ENCODE results near the gene NARF. TPM values are rescaled to one million over a fixed set of nuclear protein-coding genes. Genes with fewer than 3 reads are reported as not detected.
A peak's percentile ranks its signal among the peaks of the same experiment; 100 is the strongest.
"Not testable (repeated sequence)": the region's sequence is repeated elsewhere in the genome, so short reads cannot be mapped to it uniquely, and the experiment has no call there.

NARF gene
- total RNA-seq: 100 to 1,000 TPM in 1 of 5 experiments, 10 to 100 TPM in 4; 59.8 to 188 (median 67.1) TPM
- 100 to 1,000 TPM; 102 to 103 TPM for polyA plus RNA-seq
- total RNA-seq: 57.9 reads per million, percentile 74 among the genes with 10 or more reads in this experiment

- POLR2A ChIA-PET: interaction anchor here (0.5 to 3.7 kb wide), 16 partner anchors 10 to 906 kb away, joined by 3 to 38 read pairs (median 4); partner anchors contain the start of genes FAAP100, FOXK2, HEXD and OGFOD3
- Histone ChIP-seq H3K9me3 (ENCODE audit: control insufficient read depth in 2 of 3, low read length in 3 of 3) (no peaks in the 10 kb centered on the region), H3K27me3 (ENCODE audit: control insufficient read depth in 2 of 2, insufficient read depth in 2 of 2, low read length in 2 of 2) (no peaks in the 10 kb centered on the region), H3K4me3 (ENCODE audit: low read length) (peak within 1 kb of the TSS; percentile 75), H3K36me3 (ENCODE audit: control insufficient read depth in 2 of 3, insufficient read depth in 3 of 3, low read length in 3 of 3) (peaks cover 7 to 21% (median 15%) of the 10 kb centered on the region in 3 experiments), H3K27ac (ENCODE audit: low read depth, low read length) (peak within 1 kb of the TSS; percentile 97), H3K4me1 (ENCODE audit: control insufficient read depth in 2 of 2, insufficient read depth in 2 of 2, low read length in 2 of 2) (peaks cover 20% of the 10 kb centered on the region in 2 donors)
- CTCF ChIA-PET: no interaction called here
- peak; percentile 89 to 97 (median 97) for DNase-seq
- Mint-ChIP-seq H3K36me3 (peaks cover 0 to 31% (median 11%) of the 10 kb centered on the region in 5 donors), H3K27ac (peak within 1 kb of the TSS; percentile 96 to 99 (median 98)), H3K4me1 (peaks cover 22 to 48% (median 30%) of the 10 kb centered on the region in 7 donors), H3K27me3 (no peaks in the 10 kb centered on the region), H3K9me3 (peaks cover 0 to 2% (median 0%) of the 10 kb centered on the region in 11 donors), H3K4me3 (peak within 1 kb of the TSS; percentile 85 to 94 (median 88))
- peak; percentile 98 for ATAC-seq
- intact Hi-C loops (cut with micrococcal nuclease): loop anchor here (1.0 to 10.0 kb wide), 15 partner anchors 8 to 598 kb away; partner anchors contain the start of genes CYBC1 (in 2 of the 2), FOXK2 (in 2 of the 2), HEXD (in 2 of the 2) and OGFOD3 (in 2 of the 2)
These were observed at the start of gene NARF for GRCh38 chr17:82458179-82458884. NARF (plus strand) TSS chr17:82458741; CDS start chr17:82458804, 63 bp downstream.

GRCh38 chr17:82408938-82409318 is 49.6 kb upstream of the NARF start:
- Mint-ChIP-seq H3K27me3 (no peaks in the 10 kb centered on the region), H3K27ac (no peak overlapping the region), H3K4me3 (no peak overlapping the region), H3K36me3 (peaks cover 0 to 31% (median 4%) of the 10 kb centered on the region in 5 donors), H3K9me3 (no peaks in the 10 kb centered on the region), H3K4me1 (peaks cover 0 to 10% (median 5%) of the 10 kb centered on the region in 7 donors)
- Histone ChIP-seq H3K4me3 (ENCODE audit: low read length) (no peak overlapping the region), H3K4me1 (ENCODE audit: control insufficient read depth in 2 of 2, insufficient read depth in 2 of 2, low read length in 2 of 2) (no peaks in the 10 kb centered on the region), H3K9me3 (ENCODE audit: control insufficient read depth in 2 of 3, low read length in 3 of 3) (no peaks in the 10 kb centered on the region), H3K27ac (ENCODE audit: low read depth, low read length) (no peak overlapping the region), H3K36me3 (ENCODE audit: control insufficient read depth in 2 of 3, insufficient read depth in 3 of 3, low read length in 3 of 3) (peaks cover 0 to 42% (median 2%) of the 10 kb centered on the region in 3 experiments), H3K27me3 (ENCODE audit: control insufficient read depth in 2 of 2, insufficient read depth in 2 of 2, low read length in 2 of 2) (no peaks in the 10 kb centered on the region)
- no peak for DNase-seq
- CTCF ChIA-PET: no interaction called here
- ATAC-seq: no peak
- intact Hi-C loops (cut with micrococcal nuclease): no loop called here
- POLR2A ChIA-PET: no interaction called here

GRCh38 chr17:82410014-82410716 is 48.4 kb upstream of the NARF start:
- H3K27me3 Mint-ChIP-seq: no peaks in the 10 kb centered on the region
- no peak for DNase-seq
- CTCF ChIA-PET: interaction anchor here (0.7 kb wide), 1 partner anchor 1308 kb away, joined by 3 read pairs; no protein-coding TSS in a partner anchor
- Histone ChIP-seq H3K27ac (ENCODE audit: low read depth, low read length) (no peak overlapping the region), H3K36me3 (ENCODE audit: control insufficient read depth in 2 of 3, insufficient read depth in 3 of 3, low read length in 3 of 3) (peaks cover 0 to 38% (median 0%) of the 10 kb centered on the region in 3 experiments), H3K4me3 (ENCODE audit: low read length) (no peak overlapping the region), H3K27me3 (ENCODE audit: control insufficient read depth in 2 of 2, insufficient read depth in 2 of 2, low read length in 2 of 2) (no peaks in the 10 kb centered on the region), H3K9me3 (ENCODE audit: control insufficient read depth in 2 of 3, low read length in 3 of 3) (no peaks in the 10 kb centered on the region), H3K4me1 (ENCODE audit: control insufficient read depth in 2 of 2, insufficient read depth in 2 of 2, low read length in 2 of 2) (peaks cover 0 to 8% of the 10 kb centered on the region in 2 donors)
- H3K4me1 Mint-ChIP-seq: peaks cover 10 to 20% (median 15%) of the 10 kb centered on the region in 7 donors
- ATAC-seq: no peak
- H3K4me3 Mint-ChIP-seq: no peak overlapping the region
- no peaks in the 10 kb centered on the region for H3K9me3 Mint-ChIP-seq
- H3K27ac Mint-ChIP-seq: no peak overlapping the region
- peaks cover 0 to 36% (median 8%) of the 10 kb centered on the region in 5 donors for H3K36me3 Mint-ChIP-seq
- intact Hi-C loops (cut with micrococcal nuclease): no loop called here
- POLR2A ChIA-PET: no interaction called here

GRCh38 chr17:82411396-82412053 is 47.0 kb upstream of the NARF start:
- ChIA-PET POLR2A (interaction anchor here (0.6 kb wide), 1 partner anchor 18 kb away, joined by 3 read pairs; no protein-coding TSS in a partner anchor), CTCF (no interaction called here)
- no peak overlapping the region for H3K4me3 Mint-ChIP-seq
- peaks cover 0 to 38% (median 0%) of the 10 kb centered on the region in 3 experiments for H3K36me3 ChIP-seq (ENCODE audit: control insufficient read depth in 2 of 3, insufficient read depth in 3 of 3, low read length in 3 of 3)
- no peak overlapping the region for H3K27ac ChIP-seq (ENCODE audit: low read depth, low read length)
- H3K36me3 Mint-ChIP-seq: peaks cover 0 to 39% (median 7%) of the 10 kb centered on the region in 5 donors
- intact Hi-C loops (cut with micrococcal nuclease): no loop called here
- DNase-seq (no peak), ATAC-seq (no peak)
- H3K9me3 Mint-ChIP-seq: no peaks in the 10 kb centered on the region
- H3K27ac Mint-ChIP-seq: no peak overlapping the region
- peaks cover 0 to 8% of the 10 kb centered on the region in 2 donors for H3K4me1 ChIP-seq (ENCODE audit: control insufficient read depth in 2 of 2, insufficient read depth in 2 of 2, low read length in 2 of 2)
- H3K27me3 ChIP-seq (ENCODE audit: control insufficient read depth in 2 of 2, insufficient read depth in 2 of 2, low read length in 2 of 2): no peaks in the 10 kb centered on the region
- H3K4me3 ChIP-seq (ENCODE audit: low read length): no peak overlapping the region
- no peaks in the 10 kb centered on the region for H3K27me3 Mint-ChIP-seq
- no peaks in the 10 kb centered on the region for H3K9me3 ChIP-seq (ENCODE audit: control insufficient read depth in 2 of 3, low read length in 3 of 3)
- H3K4me1 Mint-ChIP-seq: peaks cover 11 to 24% (median 17%) of the 10 kb centered on the region in 7 donors

- H3K9me3 Mint-ChIP-seq; H3K27ac Mint-ChIP-seq; H3K4me3 Mint-ChIP-seq; H3K4me3 ChIP-seq (ENCODE audit: low read length); ATAC-seq; DNase-seq; H3K27me3 Mint-ChIP-seq; CTCF ChIA-PET; H3K9me3 ChIP-seq (ENCODE audit: control insufficient read depth in 2 of 3, low read length in 3 of 3); H3K27ac ChIP-seq (ENCODE audit: low read depth, low read length); H3K27me3 ChIP-seq (ENCODE audit: control insufficient read depth in 2 of 2, insufficient read depth in 2 of 2, low read length in 2 of 2); intact Hi-C loops (cut with micrococcal nuclease); H3K4me1 ChIP-seq (ENCODE audit: control insufficient read depth in 2 of 2, insufficient read depth in 2 of 2, low read length in 2 of 2): not testable (repeated sequence)
- POLR2A ChIA-PET: interaction anchor here (0.6 kb wide), 1 partner anchor 18 kb away, joined by 3 read pairs; no protein-coding TSS in a partner anchor
- Mint-ChIP-seq H3K4me1 (peaks cover 11 to 23% (median 17%) of the 10 kb centered on the region in 7 donors), H3K36me3 (peaks cover 0 to 39% (median 7%) of the 10 kb centered on the region in 5 donors)
- H3K36me3 ChIP-seq (ENCODE audit: control insufficient read depth in 2 of 3, insufficient read depth in 3 of 3, low read length in 3 of 3): peaks cover 0 to 38% (median 0%) of the 10 kb centered on the region in 3 experiments
These were observed 46.5 kb upstream of the NARF start for GRCh38 chr17:82412081-82412480.
